GM18508 (cell line): ENCODE results near the gene TBX15.
"Not testable (repeated sequence)": the region's sequence is repeated elsewhere in the genome, so short reads cannot be mapped to it uniquely, and the experiment has no call there.

Experiments
- ATAC-seq: cut with Tn5 transposase; IDR thresholded peaks from one replicate; pipeline ENCODE4 v1.9.1; 2021; ENCODE audit warnings: moderate number of reproducible peaks; ENCODE audit not compliant: insufficient read depth, unreplicated experiment

TBX15 gene

DNA sequence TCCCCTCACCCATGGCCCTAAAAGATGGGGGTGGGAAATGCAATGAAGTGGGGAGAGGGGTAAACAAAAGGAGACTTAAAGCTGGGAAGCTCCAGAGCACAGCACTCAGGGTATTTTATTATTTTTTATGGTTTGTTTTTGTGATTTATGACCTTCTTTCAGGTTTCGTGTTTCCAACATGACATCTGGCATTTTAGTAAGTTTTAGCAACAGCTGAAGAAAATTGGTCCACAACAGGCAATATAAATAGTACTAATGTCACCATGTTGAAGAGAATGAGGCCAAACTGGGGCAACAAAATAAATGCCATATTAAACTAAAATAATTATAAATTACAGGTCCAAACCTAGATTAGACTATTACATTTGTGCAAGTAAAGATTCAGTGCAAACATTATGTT, 56.3 kb downstream of the TBX15 start:
- no peak for ATAC-seq

DNA sequence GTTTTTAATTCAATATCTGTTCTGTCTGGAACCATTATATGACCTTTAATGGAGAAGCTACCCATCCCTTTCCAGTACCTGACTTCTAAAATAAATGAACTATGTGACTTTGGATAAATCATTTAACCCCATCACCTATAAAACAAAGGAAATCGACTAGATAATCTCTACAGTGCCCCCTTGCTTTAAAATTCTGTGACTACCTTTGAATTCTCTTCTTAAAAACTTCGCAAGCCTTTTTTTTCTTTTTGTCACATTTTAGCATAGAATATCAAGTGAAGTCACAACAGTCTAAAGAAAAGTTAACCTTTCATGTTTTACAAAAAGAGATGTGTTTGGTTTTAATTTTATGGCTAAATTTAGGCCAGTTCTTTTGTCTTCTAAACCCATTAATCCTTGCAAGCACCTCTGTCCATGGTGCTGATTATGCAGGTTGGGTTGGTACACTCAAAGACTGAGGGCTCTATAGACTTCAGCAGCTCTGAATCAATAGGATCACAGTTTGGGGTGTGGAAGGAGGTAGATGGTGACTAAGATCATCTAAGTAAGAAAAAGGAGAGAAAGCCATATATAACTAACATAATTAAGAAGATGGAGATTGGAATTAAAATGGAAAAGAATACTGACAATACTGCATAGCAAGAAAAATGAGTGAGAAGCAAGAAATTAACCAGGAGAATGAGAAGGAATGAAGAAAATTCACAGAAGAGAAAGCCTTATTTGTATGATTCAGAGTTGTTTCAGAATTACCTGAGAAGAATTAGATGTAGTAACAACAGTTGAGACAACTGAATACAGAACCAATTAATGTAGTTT, 59.2 kb downstream of the TBX15 start:
- ATAC-seq, result no peak

DNA sequence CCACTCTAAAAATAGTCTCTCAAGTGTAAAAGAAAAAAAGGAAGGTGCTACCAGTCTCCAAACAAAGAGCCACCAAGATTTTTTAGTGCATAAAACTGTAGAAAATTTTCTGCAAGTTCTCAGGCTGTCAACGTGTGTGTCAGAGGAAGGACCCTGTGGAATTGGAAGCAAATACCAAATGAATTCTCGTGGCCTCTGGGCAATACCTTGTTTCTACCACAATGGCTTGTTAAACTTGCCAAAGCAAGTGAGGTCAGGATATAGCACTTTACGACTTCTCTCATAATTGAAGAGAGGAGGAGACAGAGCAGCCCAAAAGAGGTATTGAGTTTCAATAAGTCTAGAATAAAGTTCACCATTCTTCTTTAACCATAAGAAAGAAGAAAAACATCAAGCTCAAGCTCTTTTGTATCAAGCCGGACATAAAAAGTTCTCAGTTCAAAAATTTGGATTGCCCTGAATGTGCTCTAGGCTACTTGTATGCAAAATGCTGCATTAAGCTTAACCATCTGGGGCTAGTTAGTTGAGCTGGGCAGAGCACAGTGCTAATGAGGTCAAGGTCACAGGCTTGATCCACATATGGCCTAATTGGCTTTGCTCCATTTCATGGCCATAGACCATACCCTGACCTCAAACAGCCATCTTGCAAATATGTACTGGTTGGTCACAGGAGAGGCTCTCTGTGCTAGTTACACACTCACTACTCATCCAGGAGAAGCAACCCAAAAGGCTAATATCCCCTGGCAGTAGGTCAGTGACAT, 60.5 kb downstream of the TBX15 start:
- no peak for ATAC-seq

DNA sequence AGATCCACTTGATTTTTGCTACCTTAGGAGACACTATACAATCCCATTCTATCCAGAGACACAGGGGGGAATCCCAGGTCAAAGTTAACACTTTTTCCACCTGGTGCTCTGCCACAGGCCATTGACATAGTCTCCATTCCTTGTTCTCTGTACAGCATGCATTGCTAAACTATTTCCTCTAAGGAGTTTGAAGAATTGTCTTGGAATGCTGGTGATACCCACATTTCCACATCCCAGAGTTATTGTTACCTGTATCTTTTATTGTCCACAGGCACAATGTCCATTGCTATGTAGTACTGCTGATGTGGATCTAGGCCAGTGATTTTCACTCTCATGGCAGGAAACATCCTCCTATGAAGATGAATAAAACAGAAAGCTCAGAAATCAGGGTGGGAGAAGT, 61.9 kb downstream of the TBX15 start:
- ATAC-seq, result no peak

DNA sequence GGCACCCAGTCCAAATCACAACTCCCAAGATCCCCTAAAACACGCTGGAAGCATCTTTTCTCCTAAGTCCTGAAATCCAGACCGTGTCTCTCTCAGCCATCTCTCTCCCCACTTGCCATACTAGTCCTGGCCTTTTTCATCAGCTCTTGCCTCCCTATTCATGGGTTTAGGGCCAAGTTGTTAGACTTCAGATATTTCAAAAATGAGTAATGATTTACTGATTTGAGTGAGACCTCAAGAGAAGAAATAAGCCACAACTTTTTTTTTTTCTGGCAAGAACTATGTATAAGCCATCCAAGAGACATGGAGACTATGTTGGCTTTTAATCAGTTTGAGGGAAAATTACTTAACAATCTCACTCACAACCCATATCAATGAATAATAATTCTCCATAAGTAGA, 62.5 kb downstream of the TBX15 start:
- ATAC-seq, result no peak

DNA sequence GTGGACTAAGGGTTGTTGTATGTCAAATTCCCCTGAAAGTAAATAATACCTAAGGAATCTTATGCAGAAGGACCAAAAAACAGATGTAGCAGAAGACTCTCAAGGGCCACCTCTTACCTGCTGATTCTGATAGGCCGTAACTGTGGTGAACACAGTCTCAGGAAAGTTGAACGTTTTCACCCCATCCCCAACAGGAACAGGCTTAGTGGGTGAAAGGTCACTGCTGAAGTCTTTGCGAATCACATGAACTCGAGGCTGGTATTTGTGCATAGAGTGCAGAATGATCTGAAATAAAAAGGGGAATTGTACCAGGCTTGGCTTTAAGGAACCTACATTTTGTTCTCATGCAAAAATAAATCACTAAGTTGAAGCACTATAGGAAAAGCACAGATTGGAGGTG, 64.8 kb downstream of the TBX15 start:
- no peak for ATAC-seq

DNA sequence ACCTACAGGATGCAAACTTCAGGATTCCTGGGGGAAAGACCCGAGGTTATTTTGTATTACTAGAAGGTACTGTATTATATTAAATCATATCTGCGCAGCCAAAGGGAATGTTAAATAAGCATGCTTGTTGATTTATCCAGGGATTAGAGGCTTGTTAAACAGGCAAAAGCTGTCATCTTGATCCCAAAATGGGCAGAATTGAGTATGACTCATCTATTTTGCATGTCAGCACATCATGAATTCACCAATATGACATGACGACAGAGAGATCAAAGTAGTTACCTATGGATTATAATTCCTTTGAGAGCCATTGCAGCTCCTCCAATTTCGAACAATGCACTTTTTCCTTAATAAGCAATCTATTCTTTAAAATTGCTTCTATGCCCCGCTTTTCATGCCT, 66.1 kb downstream of the TBX15 start:
- no peak for ATAC-seq

DNA sequence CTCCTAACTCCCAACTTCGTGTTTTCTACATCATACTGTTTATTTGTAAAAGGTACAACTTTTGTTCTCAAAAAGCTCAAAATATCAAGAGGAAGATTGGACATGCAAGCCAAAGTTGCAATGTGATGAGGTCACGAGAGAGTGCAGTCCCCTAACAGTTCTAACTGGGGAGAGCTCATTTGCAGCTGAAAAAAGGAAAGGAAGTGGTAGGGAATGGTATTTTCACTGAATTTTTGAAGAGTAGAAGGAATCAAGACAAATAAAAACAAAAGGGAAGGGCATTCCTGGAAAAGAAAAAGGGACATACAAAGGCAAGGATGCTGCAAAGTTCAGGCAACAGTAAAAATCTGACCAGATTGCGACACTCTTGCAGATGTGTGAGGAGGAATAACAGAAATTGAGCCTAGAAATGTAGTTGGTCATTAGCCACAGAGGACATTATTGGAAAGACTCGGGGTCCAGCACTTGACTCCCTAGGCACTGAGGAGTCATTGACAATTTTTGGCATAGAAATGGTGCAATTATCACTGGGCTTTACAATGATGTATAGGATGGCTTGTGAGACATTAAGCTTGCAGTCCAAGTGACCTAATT, 67.9 kb downstream of the TBX15 start:
- no peak for ATAC-seq

DNA sequence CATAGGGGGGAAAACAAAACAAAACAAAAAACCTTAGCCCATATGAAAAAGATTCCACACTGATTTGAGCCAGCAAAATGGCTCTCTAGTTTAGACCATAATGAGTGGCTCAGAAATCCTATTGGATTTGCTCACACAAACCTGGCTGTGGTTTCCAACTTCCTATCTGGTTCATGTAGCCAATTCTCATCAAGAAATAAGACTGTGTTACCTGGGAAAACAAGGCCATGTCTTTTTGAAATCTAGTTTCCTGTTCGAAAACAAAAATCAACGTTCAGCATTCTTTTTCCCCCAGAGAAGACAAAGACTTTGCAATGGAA, 69.2 kb downstream of the TBX15 start:
- ATAC-seq, result no peak

DNA sequence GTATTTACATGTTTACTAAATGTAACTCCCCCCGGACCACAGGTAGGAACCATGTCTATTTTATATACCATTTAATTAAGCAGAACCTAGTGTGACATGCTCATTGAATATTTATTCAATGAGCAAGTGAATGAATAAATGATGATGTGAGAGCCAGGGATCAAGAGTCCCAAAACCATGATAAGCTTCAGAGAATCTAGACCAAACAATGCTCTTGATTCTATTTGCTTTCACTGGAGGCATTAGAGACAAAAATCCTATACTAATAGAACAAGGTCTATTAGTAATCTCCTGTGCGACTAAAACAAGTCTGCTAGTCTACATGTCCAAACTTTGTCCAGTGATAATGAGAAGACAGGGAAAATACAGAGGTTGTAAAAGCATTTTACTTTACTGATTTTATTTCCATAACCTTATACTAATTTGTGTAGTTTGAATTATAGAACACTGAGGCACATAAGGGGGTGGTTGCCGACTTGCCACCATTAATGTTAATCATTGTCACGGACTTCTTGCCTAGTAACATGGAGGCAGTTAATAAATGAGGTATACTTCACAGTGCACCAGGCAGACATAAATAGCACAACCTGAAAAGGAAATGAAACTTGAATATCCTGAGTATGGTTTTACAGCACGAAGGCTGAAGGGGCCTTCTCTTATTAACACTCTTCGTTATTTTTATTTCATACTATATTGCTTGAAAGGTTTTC, 69.8 kb downstream of the TBX15 start:
- ATAC-seq, result peak; percentile 57

DNA sequence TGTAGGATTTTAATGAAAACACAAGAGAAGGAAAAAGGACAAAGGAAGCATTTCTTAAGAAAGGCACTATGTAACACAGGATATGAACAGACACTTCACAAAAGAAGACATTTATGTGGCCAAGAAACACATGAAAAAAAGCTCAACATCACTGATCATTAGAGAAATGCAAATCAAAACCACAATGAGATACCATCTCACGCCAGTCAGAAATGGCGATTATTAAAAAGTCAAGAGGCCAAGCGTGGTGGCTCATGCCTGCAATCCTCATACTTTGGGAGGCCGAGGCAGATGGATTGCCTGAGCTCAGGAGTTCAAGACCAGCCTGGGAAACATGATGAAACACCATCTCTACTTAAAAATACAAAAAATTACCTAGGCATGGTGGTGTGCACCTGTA, 71.8 kb downstream of the TBX15 start:
- not testable (repeated sequence) for ATAC-seq

DNA sequence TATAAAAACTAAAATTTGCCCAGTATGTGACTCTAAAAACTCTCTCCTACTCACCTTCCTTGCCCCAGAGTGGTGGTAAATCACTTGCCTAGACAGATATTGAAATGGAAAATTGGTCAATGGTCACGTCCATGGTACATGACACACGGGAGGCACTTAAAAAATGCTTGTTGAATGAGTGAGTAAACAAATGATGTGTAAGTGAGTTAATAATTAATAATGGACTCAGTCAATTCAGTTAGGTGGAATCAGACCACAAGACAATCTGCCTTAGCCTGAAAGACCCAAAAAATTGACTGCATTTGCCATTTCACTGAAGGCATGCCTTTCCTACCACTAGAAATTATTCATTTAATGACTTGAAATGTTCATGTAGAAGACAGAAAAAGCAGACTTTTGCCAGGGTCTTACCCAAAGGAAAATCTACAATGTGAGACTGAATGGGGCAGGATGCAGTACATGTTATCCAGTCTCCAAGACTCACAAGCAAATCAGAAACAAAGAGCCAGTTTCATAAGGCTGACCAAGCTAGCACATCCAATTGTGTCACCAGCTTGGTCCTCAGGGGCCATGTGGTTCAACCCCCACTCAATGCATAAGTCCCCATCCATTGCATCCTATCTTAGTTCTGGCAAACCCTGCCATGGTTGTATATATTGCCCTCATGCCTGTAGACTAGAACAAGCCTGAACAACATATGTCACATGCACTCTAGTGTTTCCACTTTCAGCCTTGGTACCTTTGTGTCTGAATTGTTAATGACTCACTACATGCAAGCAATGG, 73.6 kb downstream of the TBX15 start:
- ATAC-seq, result peak; percentile 47

DNA sequence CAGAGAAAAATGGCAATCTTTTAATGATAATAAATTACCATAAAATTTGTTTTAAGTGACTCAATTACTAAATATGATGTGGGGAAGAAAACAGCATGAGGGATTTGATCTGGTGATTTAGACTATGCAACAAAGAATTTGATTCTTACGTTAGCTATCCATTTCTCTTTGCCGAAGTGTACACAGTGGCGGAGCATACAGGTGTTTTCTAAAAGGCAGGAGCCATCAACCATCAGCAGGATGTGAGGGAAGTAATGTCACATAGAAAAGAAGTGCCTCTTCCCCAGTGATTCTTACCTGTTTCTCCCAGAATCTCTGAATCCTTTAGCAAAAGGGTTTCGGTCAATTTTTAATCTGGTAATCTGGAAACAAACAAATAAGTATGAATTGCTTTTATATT, 74.3 kb downstream of the TBX15 start:
- ATAC-seq, result no peak

DNA sequence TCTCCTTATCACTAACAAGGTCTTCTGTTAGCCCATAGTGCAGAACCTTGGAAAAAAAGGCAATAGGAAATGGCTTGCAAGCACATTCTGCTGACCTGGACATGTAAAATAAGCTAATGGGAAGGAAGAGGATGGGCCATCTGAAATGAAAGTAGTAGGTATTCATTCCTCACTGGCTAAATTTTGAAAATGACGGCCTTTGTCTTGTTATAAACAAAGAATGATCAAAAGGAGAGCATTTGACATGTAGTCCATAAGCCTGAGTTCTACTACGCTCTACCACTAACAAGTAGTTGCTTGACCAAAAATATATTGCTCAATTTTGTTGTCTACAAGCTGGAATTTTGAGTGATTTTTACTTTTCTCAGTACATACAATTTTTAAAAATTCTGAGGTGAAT, 75.6 kb downstream of the TBX15 start:
- ATAC-seq, result no peak

DNA sequence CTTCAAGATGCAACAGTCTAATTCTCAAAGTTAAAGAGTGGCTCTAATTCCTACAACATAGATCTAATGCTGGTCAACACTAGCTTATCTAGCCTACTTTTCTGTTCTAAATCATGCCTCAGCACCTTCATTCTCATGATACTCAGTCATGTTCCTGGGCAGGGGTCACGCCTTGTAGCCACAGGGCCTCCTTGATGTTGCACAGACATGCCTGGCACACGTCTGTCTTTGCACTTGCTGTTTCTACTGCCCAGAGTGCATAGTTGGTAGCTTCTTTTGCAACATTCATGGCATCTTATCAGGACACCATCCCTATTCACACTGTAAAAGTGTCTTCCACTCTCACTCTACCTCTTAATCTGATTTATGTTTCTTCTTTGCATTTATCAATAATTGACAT, 76.6 kb downstream of the TBX15 start:
- no peak for ATAC-seq

DNA sequence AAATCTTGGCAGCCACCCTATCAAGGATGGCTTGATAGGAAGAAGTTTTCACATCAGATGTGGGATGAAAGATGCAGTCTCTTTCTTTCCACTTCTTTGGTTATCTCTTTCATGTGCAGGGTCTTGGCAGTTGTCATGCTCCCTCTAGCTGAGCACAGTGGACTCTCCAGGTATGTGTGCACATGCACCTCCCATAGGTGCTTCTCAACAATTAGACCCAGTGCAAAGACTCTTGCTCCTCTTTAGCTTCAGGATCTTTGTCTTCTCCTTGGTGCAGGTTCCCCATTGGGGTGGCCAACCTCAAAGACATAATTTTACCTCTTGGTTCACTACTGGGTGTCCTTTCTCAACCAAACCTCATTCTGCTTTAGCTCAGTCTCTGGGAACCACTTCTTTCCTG, 80.7 kb downstream of the TBX15 start:
- ATAC-seq, result no peak

DNA sequence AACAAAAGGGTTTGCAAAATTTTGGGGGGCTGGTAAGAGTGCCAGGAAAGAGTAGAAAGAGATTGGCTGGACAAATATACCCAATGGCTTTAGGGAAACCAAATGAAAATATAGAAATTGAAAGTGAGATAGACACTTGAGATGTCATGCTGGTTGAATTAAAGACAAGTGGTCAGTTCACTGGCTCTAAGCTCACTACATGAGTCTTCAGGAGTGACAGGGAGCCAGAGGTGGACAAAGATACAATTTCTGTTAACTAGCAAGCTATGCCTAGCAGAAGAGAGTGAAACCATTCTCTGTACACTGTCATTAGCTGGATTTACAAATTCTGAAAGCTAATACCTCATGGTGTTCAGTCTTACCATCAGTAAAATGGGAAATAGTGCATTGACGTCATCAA, 82.5 kb downstream of the TBX15 start:
- ATAC-seq, result no peak

DNA sequence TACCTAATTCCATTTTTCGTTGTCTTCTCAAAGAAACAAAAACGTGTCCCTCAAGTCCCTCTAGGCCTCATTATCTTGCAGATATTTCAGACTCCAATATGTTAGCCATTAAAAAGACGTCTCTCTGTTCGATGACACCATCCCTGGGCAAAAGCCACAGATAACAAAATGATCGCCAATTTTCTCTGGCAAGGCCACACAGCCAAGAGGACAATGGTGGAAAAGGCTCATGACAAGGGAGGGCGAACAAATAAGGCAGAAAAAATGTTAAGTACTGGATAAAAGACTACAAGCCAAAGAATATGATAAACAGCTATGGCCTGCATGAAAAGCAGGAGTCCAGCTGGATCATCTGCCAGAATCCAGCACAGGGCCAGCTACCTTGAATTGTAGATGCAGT, 82.9 kb downstream of the TBX15 start:
- no peak for ATAC-seq

DNA sequence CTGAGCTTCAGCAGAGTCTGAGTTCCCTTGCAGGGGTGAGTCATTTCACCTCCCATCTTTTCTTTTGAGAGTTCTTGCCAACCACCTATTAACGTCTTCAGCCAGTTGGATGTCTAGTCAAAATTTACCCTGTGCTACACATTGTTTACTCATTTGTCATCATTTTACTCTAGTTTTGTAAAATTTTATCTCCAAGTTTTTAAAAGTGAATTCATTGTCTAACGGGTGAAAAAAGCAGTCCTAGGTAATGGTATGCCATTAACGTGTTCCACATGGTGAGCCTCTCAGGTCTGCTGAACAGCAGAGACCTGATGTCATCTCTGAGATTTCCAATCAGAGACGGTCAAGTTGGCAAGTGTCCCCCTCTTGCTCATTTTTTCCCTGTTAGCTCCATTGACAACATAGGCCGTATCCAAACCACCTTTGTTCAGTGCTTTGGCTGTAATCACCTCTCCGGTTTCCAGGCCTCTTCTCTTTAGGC, 85.4 kb downstream of the TBX15 start:
- ATAC-seq, result no peak

DNA sequence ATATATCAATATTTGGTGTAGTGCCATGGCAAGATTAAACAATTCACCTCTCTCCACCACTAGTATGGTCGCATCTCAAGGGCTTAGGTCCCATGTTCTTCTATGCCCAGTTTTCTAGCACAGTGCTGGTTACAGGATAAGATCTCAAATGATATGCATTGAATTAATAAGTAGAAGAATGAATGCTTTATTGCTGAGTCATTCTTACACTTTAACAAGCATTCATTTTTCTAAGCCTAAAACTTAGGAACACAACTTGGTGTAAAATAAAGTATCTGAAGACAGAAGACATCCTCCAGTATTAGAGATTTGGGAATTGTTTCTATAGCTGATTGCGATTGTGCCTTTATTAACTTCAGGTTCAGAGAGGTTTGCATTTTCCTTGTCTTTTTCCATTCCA, 85.8 kb downstream of the TBX15 start:
- no peak for ATAC-seq
